ENCODE results near the gene ALG11. TPM values are rescaled to one million over a fixed set of nuclear protein-coding genes. Genes with fewer than 3 reads are reported as not detected.
"Not testable (repeated sequence)": the region's sequence is repeated elsewhere in the genome, so short reads cannot be mapped to it uniquely, and the experiment has no call there.

ALG11 gene
- total RNA-seq, 1 donor, result 21.0 TPM

DNA sequence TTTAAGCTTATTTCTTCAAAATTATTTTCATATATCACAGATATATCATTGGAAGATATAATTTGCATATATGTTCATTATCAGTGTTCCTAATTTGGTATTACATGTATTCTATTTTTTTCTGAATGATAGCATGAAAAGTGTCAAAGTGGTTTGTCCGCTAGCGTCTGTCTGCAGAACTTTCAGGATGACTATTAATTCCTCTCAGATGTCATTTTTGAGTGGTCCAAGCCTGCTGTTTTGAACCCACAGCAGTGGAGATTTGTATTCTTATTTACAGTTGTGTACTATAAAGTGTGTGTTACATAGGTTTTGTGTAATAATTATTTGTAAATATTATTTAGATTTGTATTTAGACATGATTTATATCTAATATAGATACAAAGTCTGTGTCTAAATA is 20.8 kb downstream of the ALG11 start:
- H3K4me3 ChIP-seq (ENCODE audit: low read length), result no peak overlapping the region
- H3K9me3 ChIP-seq (ENCODE audit: low read depth, low read length), result no peaks in the 10 kb centered on the region
- H3K4me1 ChIP-seq (ENCODE audit: insufficient read depth, low read length), result no peaks in the 10 kb centered on the region
- no peaks in the 10 kb centered on the region for H3K27me3 ChIP-seq (ENCODE audit: insufficient read depth, low read length)

DNA sequence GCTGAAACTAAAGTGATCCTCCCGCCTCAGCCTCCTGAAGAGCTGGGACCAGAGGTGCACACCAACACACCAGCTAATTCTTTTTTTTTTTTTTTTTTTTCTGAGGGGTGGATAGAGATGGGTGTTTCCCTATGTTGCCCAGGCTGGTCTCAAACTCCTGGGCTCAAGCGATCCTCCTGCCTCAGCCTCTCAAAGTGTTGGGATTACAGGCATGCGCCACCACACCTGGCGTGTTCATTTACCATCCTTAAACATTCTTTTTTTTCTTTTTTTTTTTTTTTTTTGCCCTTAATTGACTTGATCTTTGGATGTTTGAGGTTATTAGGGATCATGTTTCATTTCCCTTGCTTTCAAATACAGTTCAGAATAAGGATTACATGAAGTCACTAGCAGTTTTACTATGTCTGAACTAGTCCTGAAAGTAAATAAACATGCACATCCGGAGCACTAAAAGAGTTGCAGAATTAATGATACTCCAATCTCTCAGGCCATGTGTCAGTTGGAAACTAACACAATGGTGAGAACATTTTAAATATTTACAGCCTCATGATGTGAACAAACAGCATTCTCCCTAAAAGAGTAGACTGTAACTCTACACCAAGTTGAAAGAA is 22.5 kb downstream of the ALG11 start:
- H3K9me3 ChIP-seq (ENCODE audit: low read depth, low read length), result no peaks in the 10 kb centered on the region
- H3K27me3 ChIP-seq (ENCODE audit: insufficient read depth, low read length), result no peaks in the 10 kb centered on the region
- no peaks in the 10 kb centered on the region for H3K4me1 ChIP-seq (ENCODE audit: insufficient read depth, low read length)
- no peak overlapping the region for H3K4me3 ChIP-seq (ENCODE audit: low read length)

DNA sequence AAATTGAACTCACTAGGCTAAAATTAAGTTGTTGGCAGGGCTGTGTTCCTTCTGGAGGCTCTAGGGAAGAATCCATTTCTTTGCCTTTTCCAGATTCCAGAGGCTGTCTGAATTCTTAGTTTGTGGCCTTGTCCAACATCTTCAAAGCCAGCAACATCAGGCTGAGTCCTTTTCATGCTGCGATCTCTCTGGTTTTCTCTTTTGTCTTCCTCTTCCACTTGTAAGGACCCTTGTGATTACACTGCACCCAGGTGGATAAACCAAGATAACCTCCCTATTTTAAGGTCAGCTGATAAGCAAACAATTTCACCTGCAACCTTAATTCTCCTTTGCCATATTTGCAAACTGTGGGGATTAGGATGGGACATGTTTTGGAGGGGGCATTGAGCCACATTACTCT is 23.8 kb downstream of the ALG11 start:
- H3K4me3 ChIP-seq (ENCODE audit: low read length), result no peak overlapping the region
- no peaks in the 10 kb centered on the region for H3K4me1 ChIP-seq (ENCODE audit: insufficient read depth, low read length)
- H3K9me3 ChIP-seq (ENCODE audit: low read depth, low read length), result no peaks in the 10 kb centered on the region
- H3K27me3 ChIP-seq (ENCODE audit: insufficient read depth, low read length), result no peaks in the 10 kb centered on the region

DNA sequence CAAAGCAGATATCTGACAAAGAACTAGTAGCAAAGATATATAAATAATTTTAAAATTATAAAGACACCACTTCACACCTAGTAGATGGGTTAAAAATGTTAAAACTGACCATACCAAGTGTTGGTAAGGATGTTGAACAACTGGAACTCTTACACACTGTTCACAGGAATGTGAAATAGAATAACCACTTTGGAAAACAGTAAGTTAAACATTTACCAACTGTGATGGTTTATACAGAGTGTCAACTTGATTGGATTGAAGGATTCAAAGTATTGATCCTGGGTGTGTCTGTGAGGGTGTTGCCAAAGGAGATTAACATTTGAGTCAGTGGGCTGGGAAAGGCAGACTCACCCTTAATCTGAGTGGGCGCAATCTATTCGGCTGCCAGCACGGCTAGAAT is 31.5 kb downstream of the ALG11 start:
- no peaks in the 10 kb centered on the region for H3K4me1 ChIP-seq (ENCODE audit: insufficient read depth, low read length)
- no peaks in the 10 kb centered on the region for H3K9me3 ChIP-seq (ENCODE audit: low read depth, low read length)
- no peak overlapping the region for H3K4me3 ChIP-seq (ENCODE audit: low read length)
- H3K27me3 ChIP-seq (ENCODE audit: insufficient read depth, low read length), result no peaks in the 10 kb centered on the region

DNA sequence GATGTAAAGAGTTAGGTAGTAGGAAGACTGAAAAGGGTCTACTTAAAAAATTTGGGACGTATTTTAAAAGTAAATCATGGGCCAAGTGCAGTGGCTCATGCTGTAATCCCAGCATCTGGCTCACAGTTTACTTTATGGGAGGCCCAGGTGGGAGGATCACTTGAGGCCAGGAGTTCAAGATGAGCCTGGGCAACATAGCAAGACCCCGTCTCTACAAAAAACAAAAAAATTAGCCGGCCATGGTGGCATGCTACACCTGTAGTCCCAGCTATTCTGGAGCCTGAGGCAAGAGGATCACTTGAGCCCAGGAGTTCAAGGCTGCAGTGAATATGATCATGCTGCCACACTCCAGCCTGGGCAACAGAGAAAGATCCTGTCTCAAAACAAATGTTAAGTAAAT is 35.3 kb downstream of the ALG11 start:
- Histone ChIP-seq H3K9me3 (ENCODE audit: low read depth, low read length) (no peaks in the 10 kb centered on the region), H3K27me3 (ENCODE audit: insufficient read depth, low read length) (no peaks in the 10 kb centered on the region), H3K4me3 (ENCODE audit: low read length) (no peak overlapping the region), H3K4me1 (ENCODE audit: insufficient read depth, low read length) (no peaks in the 10 kb centered on the region)

DNA sequence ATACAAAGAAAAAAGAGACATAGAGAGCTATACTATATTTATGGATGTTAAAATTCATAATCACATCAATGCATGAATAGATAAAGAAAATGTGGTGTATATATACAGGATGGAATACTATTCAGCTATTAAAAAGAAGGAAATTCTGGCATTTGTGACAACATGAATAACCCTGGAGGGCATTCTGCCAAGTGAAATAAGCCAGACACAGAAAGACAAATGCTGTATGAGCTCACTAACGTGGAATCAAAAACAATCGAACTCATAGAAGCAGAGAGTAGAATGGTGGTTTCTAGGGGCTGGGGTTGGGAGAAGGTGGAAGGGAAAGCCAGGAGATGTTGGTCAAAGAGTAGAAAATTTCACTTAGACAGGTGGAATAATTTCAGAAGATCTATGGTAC is 36.3 kb downstream of the ALG11 start:
- Histone ChIP-seq H3K27me3 (ENCODE audit: insufficient read depth, low read length) (no peaks in the 10 kb centered on the region), H3K4me1 (ENCODE audit: insufficient read depth, low read length) (no peaks in the 10 kb centered on the region), H3K9me3 (ENCODE audit: low read depth, low read length) (no peaks in the 10 kb centered on the region), H3K4me3 (ENCODE audit: low read length) (no peak overlapping the region)

DNA sequence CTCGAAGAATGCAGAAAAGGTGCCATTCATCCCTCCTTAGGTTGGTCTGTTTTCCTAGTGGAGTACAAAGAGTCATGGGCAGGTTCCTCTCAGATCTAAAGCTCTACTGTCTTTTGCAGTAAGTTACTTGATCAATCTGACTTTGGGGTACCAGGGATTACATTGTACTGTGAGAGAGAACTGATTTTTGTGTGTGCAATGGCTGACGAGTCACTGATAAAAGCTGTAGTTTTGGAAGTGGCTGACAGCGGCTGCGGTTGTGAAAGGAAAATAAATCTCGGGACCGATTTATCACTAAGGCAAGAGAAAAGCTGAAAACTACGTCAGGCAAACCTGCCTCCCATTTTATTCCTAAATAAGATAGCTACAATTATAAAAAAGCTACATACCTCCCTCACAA is 39.2 kb downstream of the ALG11 start:
- Histone ChIP-seq H3K4me1 (ENCODE audit: insufficient read depth, low read length) (no peaks in the 10 kb centered on the region), H3K9me3 (ENCODE audit: low read depth, low read length) (no peaks in the 10 kb centered on the region), H3K4me3 (ENCODE audit: low read length) (no peak overlapping the region), H3K27me3 (ENCODE audit: insufficient read depth, low read length) (no peaks in the 10 kb centered on the region)

DNA sequence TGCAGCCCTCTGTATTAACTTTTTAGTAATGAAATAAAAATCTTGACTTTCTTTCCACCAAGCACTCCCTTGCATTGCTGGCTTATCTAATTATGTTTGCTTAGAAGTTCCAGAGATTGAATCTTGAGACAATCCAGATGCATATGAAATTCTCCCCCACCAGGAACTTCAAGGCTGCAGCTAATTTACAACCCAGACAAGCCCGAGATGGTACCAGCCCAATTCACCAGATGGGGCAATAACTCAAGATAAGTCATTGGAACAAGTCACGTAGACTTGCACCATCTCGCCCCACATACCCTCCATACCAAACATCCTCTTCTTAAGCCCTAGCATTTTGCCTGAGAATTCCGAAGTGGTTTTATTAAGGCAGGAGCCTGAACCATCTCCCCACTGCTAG is 41.3 kb downstream of the ALG11 start:
- no peaks in the 10 kb centered on the region for H3K9me3 ChIP-seq (ENCODE audit: low read depth, low read length)
- no peaks in the 10 kb centered on the region for H3K27me3 ChIP-seq (ENCODE audit: insufficient read depth, low read length)
- H3K4me1 ChIP-seq (ENCODE audit: insufficient read depth, low read length), result no peaks in the 10 kb centered on the region
- H3K4me3 ChIP-seq (ENCODE audit: low read length), result no peak overlapping the region

DNA sequence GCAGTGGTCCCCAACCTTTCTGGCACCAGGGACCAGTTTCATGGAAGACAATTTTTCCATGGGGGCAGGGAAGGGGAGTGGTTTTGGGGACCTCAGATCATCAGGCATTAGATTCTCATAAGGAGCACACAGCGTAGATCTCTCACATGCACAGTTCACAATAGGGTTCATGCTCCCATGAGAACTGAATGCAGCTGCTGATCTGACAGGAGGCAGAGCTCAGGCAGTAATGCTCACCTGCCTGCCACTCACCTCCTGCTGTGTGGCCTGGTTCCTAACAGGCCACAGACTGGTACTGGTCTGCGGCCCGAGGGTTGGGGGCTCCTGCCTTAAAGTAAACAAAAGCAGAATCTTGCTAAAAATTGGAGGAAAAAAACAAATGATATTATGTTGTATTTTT is 48.9 kb downstream of the ALG11 start:
- H3K27me3 ChIP-seq (ENCODE audit: insufficient read depth, low read length); H3K4me3 ChIP-seq (ENCODE audit: low read length); H3K9me3 ChIP-seq (ENCODE audit: low read depth, low read length); H3K4me1 ChIP-seq (ENCODE audit: insufficient read depth, low read length): not testable (repeated sequence)

DNA sequence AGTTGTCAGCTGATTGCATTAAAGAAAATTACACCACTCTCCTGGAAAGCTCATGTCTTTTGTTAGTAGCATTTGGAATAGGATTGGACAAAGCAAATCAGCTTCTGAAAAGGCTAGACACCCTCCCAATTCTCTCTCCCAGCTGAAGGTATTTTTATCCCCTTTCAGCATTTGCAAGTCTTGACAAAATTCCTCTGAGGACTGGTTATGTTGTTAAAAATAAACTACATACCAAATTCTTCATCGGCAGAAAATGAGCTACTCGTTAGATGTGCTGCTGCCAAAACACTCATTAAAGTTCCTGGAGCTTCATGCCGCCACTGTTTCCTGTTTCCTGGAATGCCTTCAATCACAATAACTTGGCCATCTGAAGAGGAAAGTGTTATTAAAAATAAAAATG is 49.4 kb downstream of the ALG11 start:
- no peak overlapping the region for H3K4me3 ChIP-seq (ENCODE audit: low read length)
- no peaks in the 10 kb centered on the region for H3K4me1 ChIP-seq (ENCODE audit: insufficient read depth, low read length)

DNA sequence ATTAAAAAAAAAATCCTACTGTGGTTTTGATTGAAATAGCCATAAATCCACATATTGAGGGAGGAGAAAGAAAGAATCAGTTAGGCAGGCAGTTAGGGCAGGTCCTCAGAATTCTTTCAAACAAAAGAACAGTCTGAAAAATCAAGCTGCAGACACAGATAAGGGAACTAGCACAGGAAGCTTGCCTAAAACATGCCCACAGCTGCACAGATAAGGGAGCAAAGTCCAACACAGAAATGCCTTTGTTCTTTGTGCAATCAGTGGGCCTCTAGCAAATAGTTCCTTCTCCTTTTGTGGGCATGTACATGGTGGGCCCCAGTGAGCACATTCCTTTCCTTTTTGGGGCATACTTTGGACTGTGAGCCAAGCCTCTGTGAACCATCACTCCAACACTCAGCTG is 55.0 kb downstream of the ALG11 start:
- Histone ChIP-seq H3K4me3 (ENCODE audit: low read length) (no peak overlapping the region), H3K4me1 (ENCODE audit: insufficient read depth, low read length) (no peaks in the 10 kb centered on the region), H3K27me3 (ENCODE audit: insufficient read depth, low read length) (no peaks in the 10 kb centered on the region), H3K9me3 (ENCODE audit: low read depth, low read length) (peaks cover 15% of the 10 kb centered on the region)

More for the DNA sequence above, 49.4 kb downstream of the ALG11 start:
- Histone ChIP-seq H3K27me3 (ENCODE audit: insufficient read depth, low read length) (no peaks in the 10 kb centered on the region), H3K9me3 (ENCODE audit: low read depth, low read length) (no peaks in the 10 kb centered on the region)

DNA sequence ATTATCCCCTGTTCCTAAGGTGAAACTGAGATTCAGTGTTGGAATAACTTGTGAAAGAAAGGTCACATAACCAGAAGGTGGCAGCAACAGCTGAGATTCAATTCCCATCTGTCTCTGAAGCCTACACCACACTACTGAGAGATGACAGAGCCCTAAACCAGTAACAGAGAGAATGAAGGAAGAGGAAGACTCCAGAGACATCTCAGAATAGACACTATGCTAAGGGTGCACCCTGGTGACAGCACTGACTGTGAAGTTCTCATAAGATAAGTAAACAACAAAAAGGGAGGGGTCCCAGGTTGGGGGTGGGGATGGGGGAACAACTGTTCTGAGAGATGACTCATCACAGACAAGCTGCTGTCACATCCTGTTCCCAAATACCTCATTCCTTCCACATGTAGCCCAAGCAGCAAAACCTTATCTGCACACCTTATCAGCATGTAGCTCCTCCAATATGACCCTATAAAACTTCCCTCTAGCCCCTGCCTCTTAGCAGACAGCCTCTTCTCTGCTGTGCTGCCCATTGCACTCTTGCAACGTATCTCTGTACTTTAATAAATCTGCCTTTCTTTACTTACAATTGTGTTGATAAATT is 58.8 kb downstream of the ALG11 start:
- H3K9me3 ChIP-seq (ENCODE audit: low read depth, low read length), result peaks cover 15% of the 10 kb centered on the region

More for the DNA sequence above, 58.8 kb downstream of the ALG11 start:
- Histone ChIP-seq H3K4me1 (ENCODE audit: insufficient read depth, low read length) (no peaks in the 10 kb centered on the region), H3K27me3 (ENCODE audit: insufficient read depth, low read length) (peaks cover 8% of the 10 kb centered on the region), H3K4me3 (ENCODE audit: low read length) (no peak overlapping the region)

Other genes with a start within 250 kb of the ALG11 start
- 3.6 TPM for gene DHRS12, start 208.2 kb upstream of the ALG11 start, total RNA-seq
- 1.0 TPM for gene TMEM272, start 167.2 kb upstream of the ALG11 start, total RNA-seq
- not detected for gene CCDC70, start 150.4 kb upstream of the ALG11 start, total RNA-seq
- gene ATP7B, start 948 bp upstream of the ALG11 start, total RNA-seq, result 0.21 TPM
- gene UTP14C, start 12.3 kb downstream of the ALG11 start, total RNA-seq, result 3.6 TPM
- under 0.01 TPM for gene NEK5, start 116.7 kb downstream of the ALG11 start, total RNA-seq
- 4.2 TPM for gene NEK3, start 147.2 kb downstream of the ALG11 start, total RNA-seq